CD4-positive, CD25-positive, alpha-beta regulatory T cell (primary cell): ENCODE data around the gene SLC2A6. TPM values are rescaled to one million over a fixed set of nuclear protein-coding genes. Genes with fewer than 3 reads are reported as not detected.

ENCODE experiments used
- ATAC-seq, 2 donors: fragments of 150-1000 bp; cut with Tn5 transposase; one replicate each; pipeline ENCODE4 v1.10.0; 2021; ENCODE audit warnings: low read depth in 2 of 2, moderate number of reproducible peaks in 2 of 2, moderate library complexity in 1 of 2
- DNase-seq, 3 donors: peaks; one replicate each; pipeline versions ENCODE4 v3.0.0 to v3.0.0-alpha.2; 2012 to 2022; ENCODE audit warnings: mixed read lengths in 1 of 3
- H3K27ac ChIP-seq: one replicate; pipeline ENCODE4 v1.7.0; 2013; ENCODE audit warnings: mild to moderate bottlenecking, low read length; ENCODE audit not compliant: insufficient read depth, poor library complexity, severe bottlenecking
- H3K27me3 ChIP-seq: one replicate; pipeline ENCODE4 v1.7.0; 2013; ENCODE audit warnings: low read length; ENCODE audit not compliant: control insufficient read depth, insufficient read depth
- H3K36me3 ChIP-seq: one replicate; pipeline ENCODE4 v1.7.0; 2013; ENCODE audit warnings: mild to moderate bottlenecking, low read length, moderate library complexity; ENCODE audit not compliant: control insufficient read depth, insufficient read depth
- H3K4me1 ChIP-seq: 2 replicates; pipeline ENCODE4 v1.7.0; 2013; ENCODE audit warnings: mild to moderate bottlenecking, low read length; ENCODE audit not compliant: insufficient read depth, control insufficient read depth, poor library complexity, severe bottlenecking
- H3K4me3 ChIP-seq: one replicate; pipeline ENCODE4 v1.7.0; 2013; ENCODE audit warnings: low read depth, mild to moderate bottlenecking, low read length, moderate library complexity
- H3K9me3 ChIP-seq, 2 experiments: 1 replicate in 1 of 2; 2 replicates in 1 of 2; pipeline ENCODE4 v1.7.0; 2013; ENCODE audit warnings: low read length in 2 of 2, mild to moderate bottlenecking in 1 of 2, moderate library complexity in 1 of 2; ENCODE audit not compliant: control insufficient read depth in 2 of 2
- H3K27ac Mint-ChIP-seq, 3 donors: one replicate each; pipeline ENCODE4 v1.8.0; 2020 to 2022; ENCODE audit warnings: mild to moderate bottlenecking in 3 of 3, mixed read lengths in 3 of 3, moderate library complexity in 2 of 3
- H3K27me3 Mint-ChIP-seq: one replicate; pipeline ENCODE4 v1.8.0; 2022; ENCODE audit warnings: mild to moderate bottlenecking, mixed read lengths
- H3K36me3 Mint-ChIP-seq: one replicate; pipeline ENCODE4 v1.8.0; 2020; ENCODE audit warnings: mixed read lengths
- H3K4me1 Mint-ChIP-seq, 4 donors: one replicate each; pipeline ENCODE4 v1.8.0; 2020 to 2022; ENCODE audit warnings: mixed read lengths in 4 of 4, mild to moderate bottlenecking in 1 of 4
- H3K4me3 Mint-ChIP-seq, 4 donors: one replicate each; pipeline ENCODE4 v1.8.0; 2020 to 2022; ENCODE audit warnings: mild to moderate bottlenecking in 4 of 4, mixed read lengths in 4 of 4, moderate library complexity in 3 of 4
- H3K9me3 Mint-ChIP-seq, 7 donors: one replicate each; pipeline ENCODE4 v1.8.0; 2020 to 2022; ENCODE audit warnings: mixed read lengths in 7 of 7, mild to moderate bottlenecking in 3 of 7, moderate library complexity in 2 of 7
- polyA plus RNA-seq, 4 donors: library from polyadenylated mRNA; unstranded; fragments of 300-500 nt; fragmentation: Illumina TruSeq; gene quantifications; one replicate each; pipeline ENCODE4 v1.2.3, GENCODE V29; 2021
- total RNA-seq: library from RNA; stranded (reverse); gene quantifications from one replicate; pipeline ENCODE4 v1.2.3, GENCODE V29; 2022

The SLC2A6 gene, protein sequence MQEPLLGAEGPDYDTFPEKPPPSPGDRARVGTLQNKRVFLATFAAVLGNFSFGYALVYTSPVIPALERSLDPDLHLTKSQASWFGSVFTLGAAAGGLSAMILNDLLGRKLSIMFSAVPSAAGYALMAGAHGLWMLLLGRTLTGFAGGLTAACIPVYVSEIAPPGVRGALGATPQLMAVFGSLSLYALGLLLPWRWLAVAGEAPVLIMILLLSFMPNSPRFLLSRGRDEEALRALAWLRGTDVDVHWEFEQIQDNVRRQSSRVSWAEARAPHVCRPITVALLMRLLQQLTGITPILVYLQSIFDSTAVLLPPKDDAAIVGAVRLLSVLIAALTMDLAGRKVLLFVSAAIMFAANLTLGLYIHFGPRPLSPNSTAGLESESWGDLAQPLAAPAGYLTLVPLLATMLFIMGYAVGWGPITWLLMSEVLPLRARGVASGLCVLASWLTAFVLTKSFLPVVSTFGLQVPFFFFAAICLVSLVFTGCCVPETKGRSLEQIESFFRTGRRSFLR
- total RNA-seq = 1.8 TPM
- 1 to 10 TPM in 3 of 4 donors, under 1 TPM in 1; 0.63 to 2.2 (median 1.6) TPM for polyA plus RNA-seq

- peak within 1 kb of the TSS; percentile 44 for H3K4me3 ChIP-seq
- no peaks in the 10 kb centered on the region for H3K9me3 ChIP-seq
- DNase-seq (peak; percentile 79 to 84 (median 79)), ATAC-seq (peak; percentile 96 to 97)
- no peaks in the 10 kb centered on the region for H3K27me3 ChIP-seq
- peak within 1 kb of the TSS; percentile 35 to 82 (median 68) for H3K4me3 Mint-ChIP-seq
- peak within 1 kb of the TSS; percentile 60 for H3K27ac ChIP-seq
- H3K27ac Mint-ChIP-seq = peak within 1 kb of the TSS in 2 of 3 donors; percentile 65 to 80
- H3K4me1 Mint-ChIP-seq = peaks cover 0 to 15% (median 7%) of the 10 kb centered on the region in 4 donors
- no peaks in the 10 kb centered on the region for H3K36me3 Mint-ChIP-seq
- H3K9me3 Mint-ChIP-seq = no peaks in the 10 kb centered on the region
- no peaks in the 10 kb centered on the region for H3K27me3 Mint-ChIP-seq
- no peaks in the 10 kb centered on the region for H3K36me3 ChIP-seq
- H3K4me1 ChIP-seq = peaks cover 14% of the 10 kb centered on the region
Measured at GRCh38 chr9:133478851-133479711, at the start of gene SLC2A6. SLC2A6 (minus strand) TSS chr9:133479099; CDS start chr9:133479059, 40 bp downstream.

GRCh38 chr9:133528001-133528875 is 49.3 kb upstream of the SLC2A6 start:
- H3K4me1 Mint-ChIP-seq = peaks cover 0 to 9% (median 3%) of the 10 kb centered on the region in 4 donors

GRCh38 chr9:133527444-133527920 is 48.6 kb upstream of the SLC2A6 start:
- ATAC-seq (no peak), DNase-seq (no peak)
- no peak overlapping the region for H3K4me3 ChIP-seq
- no peaks in the 10 kb centered on the region for H3K27me3 ChIP-seq
- no peak overlapping the region for H3K27ac Mint-ChIP-seq
- H3K9me3 ChIP-seq = no peaks in the 10 kb centered on the region
- no peaks in the 10 kb centered on the region for H3K36me3 Mint-ChIP-seq
- no peak overlapping the region for H3K27ac ChIP-seq
- H3K36me3 ChIP-seq = no peaks in the 10 kb centered on the region
- H3K4me1 Mint-ChIP-seq = peaks cover 0 to 7% (median 3%) of the 10 kb centered on the region in 4 donors
- H3K9me3 Mint-ChIP-seq = no peaks in the 10 kb centered on the region
- no peak overlapping the region for H3K4me3 Mint-ChIP-seq
- no peaks in the 10 kb centered on the region for H3K27me3 Mint-ChIP-seq
- H3K4me1 ChIP-seq = no peaks in the 10 kb centered on the region

More at GRCh38 chr9:133528001-133528875, 49.3 kb upstream of the SLC2A6 start:
- Histone ChIP-seq H3K27ac (no peak overlapping the region), H3K4me1 (no peaks in the 10 kb centered on the region), H3K36me3 (no peaks in the 10 kb centered on the region), H3K4me3 (no peak overlapping the region), H3K27me3 (no peaks in the 10 kb centered on the region), H3K9me3 (no peaks in the 10 kb centered on the region)
- Mint-ChIP-seq H3K4me3 (no peak overlapping the region), H3K27ac (no peak overlapping the region), H3K27me3 (peaks cover 3% of the 10 kb centered on the region), H3K36me3 (no peaks in the 10 kb centered on the region), H3K9me3 (no peaks in the 10 kb centered on the region)
- DNase-seq (no peak), ATAC-seq (no peak)

DNA sequence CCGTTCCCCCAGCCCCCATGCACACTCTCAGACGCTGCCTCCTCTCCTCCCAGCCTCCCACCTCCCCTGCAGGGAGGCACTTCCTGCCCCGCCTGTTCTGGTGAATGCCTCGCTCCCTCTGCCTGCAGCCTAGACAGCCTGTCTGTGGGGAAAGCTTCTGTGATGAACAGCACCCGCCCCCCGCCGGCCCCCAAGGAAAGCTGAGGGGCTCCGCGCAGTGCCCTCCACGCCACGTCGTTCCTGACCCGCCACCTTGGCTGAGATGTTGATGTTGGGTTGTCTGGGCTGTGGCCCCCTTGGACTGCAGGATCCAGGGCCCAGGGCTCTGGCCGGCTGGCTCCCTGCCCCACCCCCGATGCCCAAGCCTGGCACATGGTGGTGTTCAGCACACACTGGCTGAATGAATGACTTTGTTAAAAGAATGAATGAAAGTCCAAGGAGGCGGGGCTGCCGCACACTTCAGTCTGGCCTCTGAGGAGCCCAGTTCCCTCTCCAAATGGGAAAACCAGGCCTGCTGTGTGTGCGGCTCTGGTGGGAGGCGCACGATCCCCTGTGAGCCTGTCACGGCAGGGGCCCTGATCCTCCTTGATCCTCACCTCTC is 47.9 kb upstream of the SLC2A6 start:
- DNase-seq = no peak
- no peak for ATAC-seq
- no peaks in the 10 kb centered on the region for H3K9me3 Mint-ChIP-seq
- H3K27ac Mint-ChIP-seq = peak overlapping the region in 1 of 3 donors; percentile 46
- Histone ChIP-seq H3K27me3 (no peaks in the 10 kb centered on the region), H3K27ac (no peak overlapping the region), H3K9me3 (no peaks in the 10 kb centered on the region), H3K36me3 (no peaks in the 10 kb centered on the region), H3K4me1 (no peaks in the 10 kb centered on the region), H3K4me3 (no peak overlapping the region)
- peaks cover 0 to 7% (median 3%) of the 10 kb centered on the region in 4 donors for H3K4me1 Mint-ChIP-seq
- no peak overlapping the region for H3K4me3 Mint-ChIP-seq
- H3K27me3 Mint-ChIP-seq = no peaks in the 10 kb centered on the region
- H3K36me3 Mint-ChIP-seq = no peaks in the 10 kb centered on the region

GRCh38 chr9:133525677-133526076 is 46.8 kb upstream of the SLC2A6 start:
- Histone ChIP-seq H3K27ac (no peak overlapping the region), H3K4me3 (no peak overlapping the region), H3K4me1 (no peaks in the 10 kb centered on the region), H3K9me3 (no peaks in the 10 kb centered on the region), H3K36me3 (no peaks in the 10 kb centered on the region), H3K27me3 (no peaks in the 10 kb centered on the region)
- Mint-ChIP-seq H3K4me3 (no peak overlapping the region), H3K27me3 (no peaks in the 10 kb centered on the region), H3K27ac (peak overlapping the region in 1 of 3 donors; percentile 22), H3K9me3 (no peaks in the 10 kb centered on the region), H3K36me3 (no peaks in the 10 kb centered on the region), H3K4me1 (peaks cover 0 to 7% (median 3%) of the 10 kb centered on the region in 4 donors)
- DNase-seq = no peak
- no peak for ATAC-seq

- H3K27me3 Mint-ChIP-seq = no peaks in the 10 kb centered on the region
- Histone ChIP-seq H3K27me3 (no peaks in the 10 kb centered on the region), H3K27ac (no peak within 1 kb of the TSS), H3K4me3 (no peak within 1 kb of the TSS), H3K4me1 (no peaks in the 10 kb centered on the region), H3K9me3 (no peaks in the 10 kb centered on the region), H3K36me3 (no peaks in the 10 kb centered on the region)
- peaks cover 0 to 7% (median 3%) of the 10 kb centered on the region in 4 donors for H3K4me1 Mint-ChIP-seq
- no peaks in the 10 kb centered on the region for H3K9me3 Mint-ChIP-seq
- no peak within 1 kb of the TSS for H3K4me3 Mint-ChIP-seq
- H3K27ac Mint-ChIP-seq = peak within 1 kb of the TSS in 2 of 3 donors; percentile 11 to 22
- ATAC-seq (no peak), DNase-seq (no peak)
- H3K36me3 Mint-ChIP-seq = no peaks in the 10 kb centered on the region
Measured at GRCh38 chr9:133524679-133525228, 45.9 kb upstream of the SLC2A6 start, which contains the start of gene MYMK. MYMK (minus strand) TSS chr9:133524959; CDS start chr9:133524844, 115 bp downstream.
